Body of pancreas (tissue), 4 donors: Measurements from ENCODE around the gene ABL2. TPM values are rescaled to one million over a fixed set of nuclear protein-coding genes. Genes with fewer than 3 reads are reported as not detected.

Source experiments
- ATAC-seq: fragments of 150-250 bp; one replicate; pipeline ENCODE4 v1.9.1; 2016
- DNase-seq, 4 donors: peaks; one replicate each; pipeline ENCODE4 v3.0.0-alpha.2; 2019
- H3K27ac ChIP-seq, 4 donors: fragments of 200-600 bp; sonication (generic); 1 replicate in 3 of 4; 2 replicates in 1 of 4; pipeline versions ENCODE4 v1.5.1 to v1.6.1; 2016 to 2019; ENCODE audit warnings: mild to moderate bottlenecking in 1 of 4, mixed read lengths in 1 of 4, moderate library complexity in 1 of 4
- H3K27me3 ChIP-seq, 2 donors: fragments of 200-600 bp; sonication (generic); one replicate each; pipeline ENCODE4 v1.6.0; 2016; ENCODE audit warnings: mild to moderate bottlenecking in 1 of 2
- H3K36me3 ChIP-seq, 2 donors: fragments of 200-600 bp; sonication (generic); replicated peaks in 1 of 2; 2 replicates each; pipeline ENCODE4 v1.5.1; 2016; ENCODE audit warnings: low read depth in 2 of 2; ENCODE audit not compliant: insufficient read depth in 1 of 2
- H3K4me1 ChIP-seq: fragments of 200-600 bp; sonication (generic); one replicate; pipeline ENCODE4 v1.6.0; 2016
- H3K4me3 ChIP-seq, 2 donors: fragments of 200-600 bp; sonication (generic); 1 replicate in 1 of 2; 2 replicates in 1 of 2; pipeline ENCODE4 v1.5.1; 2016 to 2019
- H3K9me3 ChIP-seq, 3 donors: fragments of 200-600 bp; sonication (generic); 1 replicate in 2 of 3; 2 replicates in 1 of 3; pipeline ENCODE4 v1.5.1; 2016
- CTCF ChIP-seq, 7 experiments: fragments of 450-650 bp in 4 of 7; fragments of 200-600 bp in 3 of 7; sonication (generic) in 3 of 7; IDR thresholded peaks; one replicate each; pipeline ENCODE4 v1.5.1; 2016 to 2019; ENCODE audit warnings: antibody characterized with exemption in 7 of 7
- POLR2A ChIP-seq, 3 donors: fragments of 450-650 bp; IDR thresholded peaks; one replicate each; pipeline ENCODE4 v1.6.1; 2016; ENCODE audit warnings: antibody characterized with exemption in 3 of 3, mild to moderate bottlenecking in 2 of 3
- WGBS, 2 donors: methylation state at CpG; one replicate each; pipeline ENCODE4 v1.1.5; 2017; 5-methylcytosine and 5-hydroxymethylcytosine counted together
- intact Hi-C: fragments of 100-400 bp; cut with DNase I; formaldehyde crosslinking; loops from one replicate; pipeline ENCODE4 v1.15.1; 2023
- total RNA-seq, 2 donors: library from RNA; depleted of rRNA; stranded (reverse); fragments of >200 nt; gene quantifications; one replicate each; pipeline ENCODE4 v1.1.0, GENCODE V29; 2016

ABL2 gene
- total RNA-seq, 2 donors from 2014 or later = 10.1 to 12.5 TPM

- Histone ChIP-seq H3K9me3 (no peaks in the 10 kb centered on the region), H3K27me3 (no peaks in the 10 kb centered on the region), H3K4me1 (no peaks in the 10 kb centered on the region), H3K4me3 (no peak overlapping the region), H3K27ac (no peak overlapping the region), H3K36me3 (peaks cover 0 to 20% of the 10 kb centered on the region in 2 donors)
- intact Hi-C loops = no loop called here
- DNase-seq (no peak), ATAC-seq (no peak)
- WGBS, 2 donors = 80 to 86% methylated on average over 10 to 15 of the region's 15 CpGs
- TF ChIP-seq CTCF (IDR thresholded peaks at IDR 0.05) (no peak), POLR2A (IDR thresholded peaks at IDR 0.05) (no peak)
Observed at GRCh38 chr1:179107706-179108629, 121.5 kb downstream of the ABL2 start.

GRCh38 chr1:179105393-179105792 lies 124.1 kb downstream of the ABL2 start:
- DNase-seq (peak in 2 of 4 donors; percentile 25 to 40), ATAC-seq (no peak)
- H3K4me1 ChIP-seq = no peaks in the 10 kb centered on the region
- no peak overlapping the region for H3K27ac ChIP-seq
- intact Hi-C loops = no loop called here
- 51 to 70% methylated on average over 7 of the region's 7 CpGs for whole genome bisulfite sequencing, 2 donors
- H3K36me3 ChIP-seq = peaks cover 0 to 16% of the 10 kb centered on the region in 2 donors
- H3K27me3 ChIP-seq = no peaks in the 10 kb centered on the region
- peak in 5 of 7 experiments; percentile 21 to 59 (median 42) for TF ChIP-seq CTCF (IDR thresholded peaks at IDR 0.05)
- TF ChIP-seq POLR2A (IDR thresholded peaks at IDR 0.05) = no peak
- no peak overlapping the region for H3K4me3 ChIP-seq
- no peaks in the 10 kb centered on the region for H3K9me3 ChIP-seq

GRCh38 chr1:179104611-179105250 lies 124.7 kb downstream of the ABL2 start:
- no peak for ATAC-seq
- DNase-seq = no peak
- intact Hi-C loops = no loop called here

GRCh38 chr1:179103999-179104398 lies 125.5 kb downstream of the ABL2 start:
- TF ChIP-seq POLR2A (IDR thresholded peaks at IDR 0.05) (no peak), CTCF (IDR thresholded peaks at IDR 0.05) (no peak)
- ATAC-seq = no peak
- DNase-seq = no peak
- Histone ChIP-seq H3K4me3 (no peak overlapping the region), H3K36me3 (peaks cover 0 to 8% of the 10 kb centered on the region in 2 donors), H3K27ac (no peak overlapping the region), H3K27me3 (no peaks in the 10 kb centered on the region), H3K9me3 (no peaks in the 10 kb centered on the region), H3K4me1 (no peaks in the 10 kb centered on the region)
- intact Hi-C loops = no loop called here
- WGBS, 2 donors = 94 to 95% methylated on average over 1 of the region's 1 CpG

More at GRCh38 chr1:179104611-179105250, 124.7 kb downstream of the ABL2 start:
- no peak overlapping the region for H3K27ac ChIP-seq
- TF ChIP-seq CTCF (IDR thresholded peaks at IDR 0.05) = no peak
- no peak for TF ChIP-seq POLR2A (IDR thresholded peaks at IDR 0.05)
- no peaks in the 10 kb centered on the region for H3K27me3 ChIP-seq
- H3K9me3 ChIP-seq = no peaks in the 10 kb centered on the region
- no peaks in the 10 kb centered on the region for H3K4me1 ChIP-seq
- H3K36me3 ChIP-seq = peaks cover 0 to 12% of the 10 kb centered on the region in 2 donors
- 89 to 90% methylated on average over 3 of the region's 3 CpGs for WGBS, 2 donors
- H3K4me3 ChIP-seq = no peak overlapping the region
